Astrocyte of the spinal cord (primary cell): ENCODE results near the gene KCNK10.

Source experiments
- DNase-seq: peaks from one replicate; pipeline ENCODE4 v3.0.0; 2011; ENCODE audit warnings: low read depth, low spot score
- H3K4me3 ChIP-seq: 2 replicates; pipeline ENCODE4 v1.5.1; 2011; ENCODE audit warnings: low read depth, mild to moderate bottlenecking, low read length, moderate library complexity
- CTCF ChIP-seq: IDR thresholded peaks from 2 replicates; pipeline ENCODE4 v1.5.1; 2012; ENCODE audit warnings: low read depth, mild to moderate bottlenecking, low read length, inconsistent platforms
- in situ Hi-C: cut with HindIII; loops from 2 replicates; pipeline ENCODE4 v1.10.0; 2017; ENCODE audit warnings: low sequenced_read_pairs

The KCNK10 gene

GRCh38 chr14:88352698-88353097 is 29.6 kb upstream of the KCNK10 start:
- in situ Hi-C loops = no loop called here

GRCh38 chr14:88351966-88352691 is 29.1 kb upstream of the KCNK10 start:
- TF ChIP-seq CTCF = no peak
- DNase-seq = peak; percentile 1
- in situ Hi-C loops = no loop called here
- H3K4me3 ChIP-seq = no peak overlapping the region

More at GRCh38 chr14:88352698-88353097, 29.6 kb upstream of the KCNK10 start:
- H3K4me3 ChIP-seq = no peak overlapping the region
- no peak for TF ChIP-seq CTCF
- no peak for DNase-seq

- no peak overlapping the region for H3K4me3 ChIP-seq
- TF ChIP-seq CTCF = no peak
- in situ Hi-C loops = no loop called here
- DNase-seq = no peak
Measured at GRCh38 chr14:88348546-88348945, 25.5 kb upstream of the KCNK10 start.

GRCh38 chr14:88346048-88346639 is 23.1 kb upstream of the KCNK10 start:
- no peak for TF ChIP-seq CTCF
- in situ Hi-C loops = no loop called here
- no peak for DNase-seq
- no peak overlapping the region for H3K4me3 ChIP-seq

- no peak for TF ChIP-seq CTCF
- no peak for DNase-seq
- in situ Hi-C loops = no loop called here
- no peak overlapping the region for H3K4me3 ChIP-seq
Measured at GRCh38 chr14:88342980-88343379, 19.9 kb upstream of the KCNK10 start.

- no peak for TF ChIP-seq CTCF
- H3K4me3 ChIP-seq = no peak overlapping the region
- DNase-seq = no peak
- in situ Hi-C loops = no loop called here
Measured at GRCh38 chr14:88340357-88340756, 17.3 kb upstream of the KCNK10 start.
